GM18861 (cell line): ENCODE data around the gene CLMN.

Source experiments
- ATAC-seq: cut with Tn5 transposase; IDR thresholded peaks from one replicate; pipeline ENCODE4 v1.9.1; 2021; ENCODE audit not compliant: unreplicated experiment

The CLMN gene

GRCh38 chr14:95174184-95174792 is 145.4 kb downstream of the CLMN start:
- no peak for ATAC-seq

GRCh38 chr14:95173518-95173917 is 146.2 kb downstream of the CLMN start:
- ATAC-seq = no peak

- ATAC-seq = no peak
These were observed 152.5 kb downstream of the CLMN start for GRCh38 chr14:95167177-95167576.

GRCh38 chr14:95165517-95165916 is 154.2 kb downstream of the CLMN start:
- no peak for ATAC-seq

GRCh38 chr14:95164506-95164905 is 155.2 kb downstream of the CLMN start:
- ATAC-seq = no peak

GRCh38 chr14:95163666-95164065 is 156.0 kb downstream of the CLMN start:
- ATAC-seq = no peak

- ATAC-seq = no peak
These were observed 156.6 kb downstream of the CLMN start for GRCh38 chr14:95163132-95163531.

GRCh38 chr14:95162641-95163040 is 157.1 kb downstream of the CLMN start:
- ATAC-seq = no peak

GRCh38 chr14:95157327-95158189 is 162.2 kb downstream of the CLMN start, which contains the start of gene DICER1:
TSS of gene DICER1 (minus strand) at chr14:95157529. CDS start at chr14:95133458, 24,071 bp downstream.
- peak; percentile 73 for ATAC-seq

- ATAC-seq = peak; percentile 26
These were observed 162.7 kb downstream of the CLMN start for GRCh38 chr14:95157048-95157326.

- peak; percentile 18 for ATAC-seq
These were observed 163.3 kb downstream of the CLMN start for GRCh38 chr14:95156161-95157047.

GRCh38 chr14:95155045-95155444 is 164.7 kb downstream of the CLMN start:
- no peak for ATAC-seq

- ATAC-seq = no peak
These were observed 165.8 kb downstream of the CLMN start for GRCh38 chr14:95153866-95154265.

GRCh38 chr14:95151561-95151960 is 168.1 kb downstream of the CLMN start:
- no peak for ATAC-seq

- ATAC-seq = no peak
These were observed 168.8 kb downstream of the CLMN start for GRCh38 chr14:95150910-95151309.

GRCh38 chr14:95149441-95149840 is 170.3 kb downstream of the CLMN start:
- ATAC-seq = no peak

GRCh38 chr14:95147597-95147996 is 172.1 kb downstream of the CLMN start:
- no peak for ATAC-seq

GRCh38 chr14:95146079-95146771 is 173.5 kb downstream of the CLMN start:
- ATAC-seq = no peak

- ATAC-seq = no peak
These were observed 174.9 kb downstream of the CLMN start for GRCh38 chr14:95144849-95145248.

GRCh38 chr14:95143808-95144620 is 175.7 kb downstream of the CLMN start:
- no peak for ATAC-seq
